Measurements from ENCODE around the gene CDC45.

Gene CDC45

GRCh38 chr22:19515654-19516377 is 36.1 kb downstream of the CDC45 start:
- DNase-seq (ENCODE audit: low read depth), result no peak

GRCh38 chr22:19516378-19517170 is 36.9 kb downstream of the CDC45 start:
- DNase-seq (ENCODE audit: low read depth), result no peak

GRCh38 chr22:19517171-19517500 is 37.4 kb downstream of the CDC45 start:
- DNase-seq (ENCODE audit: low read depth), result no peak

- DNase-seq (ENCODE audit: low read depth), result no peak
Observed at GRCh38 chr22:19517919-19518611, 38.3 kb downstream of the CDC45 start.

- DNase-seq (ENCODE audit: low read depth), result no peak
Observed at GRCh38 chr22:19518635-19519034, 38.9 kb downstream of the CDC45 start.

- DNase-seq (ENCODE audit: low read depth), result no peak
Observed at GRCh38 chr22:19519041-19519926, 39.6 kb downstream of the CDC45 start.

GRCh38 chr22:19520007-19520406 is 40.3 kb downstream of the CDC45 start:
- DNase-seq (ENCODE audit: low read depth), result no peak

GRCh38 chr22:19520566-19521305 is 41.0 kb downstream of the CDC45 start:
- DNase-seq (ENCODE audit: low read depth), result no peak

GRCh38 chr22:19522190-19522880 is 42.6 kb downstream of the CDC45 start:
- DNase-seq (ENCODE audit: low read depth), result no peak

- DNase-seq (ENCODE audit: low read depth), result no peak
Observed at GRCh38 chr22:19522881-19523239, 43.1 kb downstream of the CDC45 start.

- DNase-seq (ENCODE audit: low read depth), result no peak
Observed at GRCh38 chr22:19523240-19524169, 43.8 kb downstream of the CDC45 start.

- no peak for DNase-seq (ENCODE audit: low read depth)
Observed at GRCh38 chr22:19524170-19525115, 44.7 kb downstream of the CDC45 start, which contains the start of gene CLDN5. Gene CLDN5 (minus strand): TSS chr22:19524410. CDS start chr22:19524255, 155 bp downstream.

- no peak for DNase-seq (ENCODE audit: low read depth)
Observed at GRCh38 chr22:19525116-19525660, 45.5 kb downstream of the CDC45 start.

GRCh38 chr22:19525666-19526065 is 45.9 kb downstream of the CDC45 start:
- DNase-seq (ENCODE audit: low read depth), result no peak

GRCh38 chr22:19526076-19526701 is 46.5 kb downstream of the CDC45 start:
- DNase-seq (ENCODE audit: low read depth), result no peak

GRCh38 chr22:19526702-19527111 is 47.0 kb downstream of the CDC45 start:
- DNase-seq (ENCODE audit: low read depth), result no peak

GRCh38 chr22:19527321-19527721 is 47.6 kb downstream of the CDC45 start:
- DNase-seq (ENCODE audit: low read depth), result no peak
